ENCODE data around the gene CENPO. TPM values are rescaled to one million over a fixed set of nuclear protein-coding genes. Genes with fewer than 3 reads are reported as not detected.

Gene CENPO
- total and polyA plus RNA-seq, 2 experiments from 2014 or later: 6.1 to 16.1 TPM

- H3K4me1 ChIP-seq (ENCODE audit: low read depth): no peaks in the 10 kb centered on the region
- no peak for TF ChIP-seq CTCF (IDR thresholded peaks at IDR 0.05; ENCODE audit: low read depth, low read length)
- H3K36me3 ChIP-seq: no peaks in the 10 kb centered on the region
- H3K27me3 ChIP-seq: no peaks in the 10 kb centered on the region
- H3K9me3 ChIP-seq (ENCODE audit: low read depth): no peaks in the 10 kb centered on the region
- DNase-seq (ENCODE audit: low read depth in 1 of 2, low spot score in 1 of 2): no peak
- H3K4me3 ChIP-seq: no peak overlapping the region
- H3K27ac ChIP-seq: no peak overlapping the region
Observed at GRCh38 chr2:24840164-24840869, 47.1 kb downstream of the CENPO start.

GRCh38 chr2:24840962-24841945, 48.0 kb downstream of the CENPO start:
- DNase-seq (ENCODE audit: low read depth in 1 of 2, low spot score in 1 of 2): no peak
- H3K9me3 ChIP-seq (ENCODE audit: low read depth): no peaks in the 10 kb centered on the region

GRCh38 chr2:24842081-24843050, 49.1 kb downstream of the CENPO start:
- H3K4me3 ChIP-seq: no peak overlapping the region
- H3K9me3 ChIP-seq (ENCODE audit: low read depth): no peaks in the 10 kb centered on the region
- no peak for TF ChIP-seq CTCF (IDR thresholded peaks at IDR 0.05; ENCODE audit: low read depth, low read length)
- DNase-seq (ENCODE audit: low read depth in 1 of 2, low spot score in 1 of 2): no peak
- no peak overlapping the region for H3K27ac ChIP-seq
- no peaks in the 10 kb centered on the region for H3K4me1 ChIP-seq (ENCODE audit: low read depth)
- no peaks in the 10 kb centered on the region for H3K27me3 ChIP-seq
- no peaks in the 10 kb centered on the region for H3K36me3 ChIP-seq

More at GRCh38 chr2:24840962-24841945, 48.0 kb downstream of the CENPO start:
- Histone ChIP-seq H3K27ac (no peak overlapping the region), H3K27me3 (no peaks in the 10 kb centered on the region), H3K4me1 (ENCODE audit: low read depth) (no peaks in the 10 kb centered on the region), H3K4me3 (no peak overlapping the region), H3K36me3 (no peaks in the 10 kb centered on the region)
- TF ChIP-seq CTCF (IDR thresholded peaks at IDR 0.05; ENCODE audit: low read depth, low read length): no peak

- H3K4me3 ChIP-seq: no peak overlapping the region
- no peaks in the 10 kb centered on the region for H3K9me3 ChIP-seq (ENCODE audit: low read depth)
- H3K27me3 ChIP-seq: no peaks in the 10 kb centered on the region
- TF ChIP-seq CTCF (IDR thresholded peaks at IDR 0.05; ENCODE audit: low read depth, low read length): no peak
- no peak for DNase-seq (ENCODE audit: low read depth in 1 of 2, low spot score in 1 of 2)
- no peaks in the 10 kb centered on the region for H3K36me3 ChIP-seq
- H3K27ac ChIP-seq: no peak overlapping the region
- H3K4me1 ChIP-seq (ENCODE audit: low read depth): no peaks in the 10 kb centered on the region
Observed at GRCh38 chr2:24843330-24843860, 50.2 kb downstream of the CENPO start.

Measured in cardiac muscle cell (in vitro differentiated cells and primary cell).